ENCODE results near the gene ZNF335. TPM values are rescaled to one million over a fixed set of nuclear protein-coding genes. Genes with fewer than 3 reads are reported as not detected.
A peak's percentile ranks its signal among the peaks of the same experiment; 100 is the strongest.

ZNF335 gene
- total RNA-seq, 1 donor from 2014 or later: 16.0 TPM

DNA sequence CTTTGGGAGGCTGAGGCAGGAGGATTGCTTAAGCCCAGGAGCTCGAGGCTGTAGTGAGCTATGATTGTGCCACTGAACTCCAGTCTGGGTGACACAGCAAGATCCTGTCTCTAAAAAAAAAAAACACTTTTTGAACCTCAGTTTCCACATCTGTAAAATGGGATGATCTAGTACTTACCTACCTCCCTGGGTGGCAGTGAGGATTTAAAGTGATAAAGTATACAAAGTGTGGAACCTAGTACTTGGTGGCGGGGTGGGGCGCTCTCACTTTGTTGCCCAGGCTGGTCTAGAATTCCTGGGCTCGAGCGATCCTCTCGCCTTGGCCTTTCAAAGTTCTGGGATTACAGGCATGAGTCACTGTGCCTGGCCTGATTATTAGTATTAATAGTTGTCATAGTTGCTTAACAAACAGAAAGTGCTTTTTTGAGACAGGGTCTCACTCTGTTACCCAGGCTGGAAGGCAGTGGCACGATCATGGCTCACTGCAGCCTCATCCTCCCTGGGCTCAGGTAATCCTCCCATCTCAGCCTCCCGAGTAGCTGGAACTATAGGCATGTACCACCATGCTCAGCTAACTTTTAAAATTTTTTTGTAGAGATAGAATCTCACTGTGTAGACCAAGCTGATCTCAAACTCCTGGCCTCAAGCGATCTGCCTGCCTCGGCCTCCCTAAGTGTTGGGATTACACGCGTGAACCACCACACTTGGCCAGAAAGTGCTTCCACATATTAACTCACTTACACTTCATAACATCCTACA is 53.0 kb downstream of the ZNF335 start:
- H3K4me3 ChIP-seq (ENCODE audit: low read depth, low read length): no peak overlapping the region
- no peak for TF ChIP-seq CTCF (conservative IDR thresholded peaks at IDR 0.05; ENCODE audit: low read depth, low read length)
- no peak for DNase-seq (ENCODE audit: low read depth)

- DNase-seq (ENCODE audit: low read depth): no peak
- TF ChIP-seq CTCF (conservative IDR thresholded peaks at IDR 0.05; ENCODE audit: low read depth, low read length): no peak
- H3K4me3 ChIP-seq (ENCODE audit: low read depth, low read length): no peak overlapping the region
Observed at GRCh38 chr20:45918182-45918737, 53.7 kb downstream of the ZNF335 start.

- no peak for TF ChIP-seq CTCF (conservative IDR thresholded peaks at IDR 0.05; ENCODE audit: low read depth, low read length)
- no peak for DNase-seq (ENCODE audit: low read depth)
- H3K4me3 ChIP-seq (ENCODE audit: low read depth, low read length): no peak overlapping the region
Observed at GRCh38 chr20:45917790-45918141, 54.2 kb downstream of the ZNF335 start.

- no peak for TF ChIP-seq CTCF (conservative IDR thresholded peaks at IDR 0.05; ENCODE audit: low read depth, low read length)
Observed at GRCh38 chr20:45913116-45913515, 58.9 kb downstream of the ZNF335 start.

DNA sequence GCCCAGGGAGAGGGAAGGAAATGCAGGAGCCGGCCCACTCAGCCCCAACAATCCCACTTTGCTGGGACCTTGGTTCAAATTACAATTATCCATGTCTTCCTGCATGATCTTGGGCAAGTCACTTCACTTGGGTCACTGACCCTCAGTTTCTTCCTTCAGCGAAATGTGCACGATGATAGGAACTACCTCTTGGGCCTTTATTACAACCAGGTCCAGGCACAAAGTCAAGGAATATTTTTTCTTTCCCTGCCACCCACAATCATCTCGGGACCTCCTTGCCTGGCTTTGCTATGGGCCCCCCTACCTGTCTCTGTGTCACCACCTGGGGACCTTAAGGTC is 59.7 kb downstream of the ZNF335 start:
- DNase-seq (ENCODE audit: low read depth): no peak
- TF ChIP-seq CTCF (conservative IDR thresholded peaks at IDR 0.05; ENCODE audit: low read depth, low read length): no peak
- H3K4me3 ChIP-seq (ENCODE audit: low read depth, low read length): peak overlapping the region; percentile 52

More at GRCh38 chr20:45913116-45913515, 58.9 kb downstream of the ZNF335 start:
- H3K4me3 ChIP-seq (ENCODE audit: low read depth, low read length): no peak overlapping the region
- DNase-seq (ENCODE audit: low read depth): no peak

DNA sequence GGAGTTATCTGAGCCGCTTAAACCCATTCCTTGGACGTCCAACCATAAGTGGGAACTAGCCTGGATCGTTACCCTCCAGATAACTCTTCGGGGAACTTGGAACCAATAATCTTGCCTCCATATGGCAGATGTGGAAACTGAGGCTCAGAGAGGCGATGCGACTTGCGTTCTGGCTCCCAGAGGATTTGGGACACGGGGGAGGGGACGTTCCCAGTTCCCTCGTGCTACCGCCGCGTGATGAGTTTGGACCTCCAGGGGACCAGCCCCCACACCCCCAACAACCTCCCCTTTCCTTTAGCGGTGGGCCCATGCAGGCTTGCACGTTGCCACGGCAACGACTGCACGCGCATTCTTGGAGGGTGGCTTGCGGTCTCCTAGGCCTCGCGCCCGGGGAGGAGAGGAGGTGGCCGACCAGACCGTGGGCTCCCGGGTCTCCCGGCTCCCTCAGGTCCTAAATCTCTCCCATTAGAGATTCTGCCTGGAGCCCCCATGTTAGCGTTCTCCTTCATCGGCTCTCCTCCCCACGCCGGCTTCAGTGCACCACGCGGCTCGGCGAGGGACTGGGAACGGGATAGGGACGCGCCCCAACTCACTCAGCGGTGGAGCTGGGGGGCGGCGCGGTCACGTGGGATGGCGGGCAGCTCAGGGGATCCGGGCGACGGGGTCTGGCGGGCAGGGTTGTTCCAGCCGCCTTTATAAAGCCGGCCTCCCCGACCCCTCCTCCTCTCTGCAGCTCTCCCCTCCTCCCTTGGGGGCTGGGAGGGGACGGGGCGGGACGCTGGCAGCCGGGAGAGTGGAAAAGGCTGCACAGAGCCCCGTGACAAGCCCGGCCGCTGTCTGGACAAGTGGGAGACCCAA is 60.3 kb downstream of the ZNF335 start, which contains the start of gene PLTP:
Gene PLTP, minus strand, starts transcription at position 670 of the 858 bp plus-strand sequence. CDS start 703 bp downstream, outside the sequence.
- H3K4me3 ChIP-seq (ENCODE audit: low read depth, low read length): peak within 1 kb of the TSS; percentile 52
- no peak for DNase-seq (ENCODE audit: low read depth)
- TF ChIP-seq CTCF (conservative IDR thresholded peaks at IDR 0.05; ENCODE audit: low read depth, low read length): no peak
